ENCODE data around the gene TNFSF8. TPM values are rescaled to one million over a fixed set of nuclear protein-coding genes. Genes with fewer than 3 reads are reported as not detected.
A peak's percentile ranks its signal among the peaks of the same experiment; 100 is the strongest.

The TNFSF8 gene
- total RNA-seq, 2 experiments from 2014 or later, result 70.9 to 71.6 TPM

GRCh38 chr9:114887963-114888362 is 42.4 kb downstream of the TNFSF8 start:
- H3K4me1 ChIP-seq (ENCODE audit: insufficient read depth, low read length), result peaks cover 19% of the 10 kb centered on the region
- ATAC-seq (ENCODE audit: poor library complexity) (no peak), DNase-seq (no peak)
- no peaks in the 10 kb centered on the region for H3K27me3 Mint-ChIP-seq
- no peak overlapping the region for H3K4me3 Mint-ChIP-seq
- H3K27me3 ChIP-seq (ENCODE audit: control insufficient read depth in 1 of 2, insufficient read depth in 2 of 2, low read length in 2 of 2), result no peaks in the 10 kb centered on the region
- H3K9me3 Mint-ChIP-seq, result peaks cover 2% of the 10 kb centered on the region
- H3K27ac Mint-ChIP-seq, result no peak overlapping the region
- CTCF ChIA-PET, result interaction anchor here (1.4 kb wide), 1 partner anchor 12 kb away, joined by 3 read pairs; no protein-coding TSS in a partner anchor
- H3K4me3 ChIP-seq (ENCODE audit: low read length), result no peak overlapping the region
- peaks cover 5% of the 10 kb centered on the region for H3K36me3 Mint-ChIP-seq (ENCODE audit: low read depth)
- POLR2A ChIA-PET, result interaction anchor here (1.1 to 4.6 kb wide), 4 partner anchors 12 to 42 kb away, joined by 3 to 34 read pairs (median 8); partner anchors contain the start of gene TNFSF8
- TF ChIP-seq CTCF (IDR thresholded peaks at IDR 0.05), result no peak
- H3K36me3 ChIP-seq (ENCODE audit: insufficient read depth, low read length), result no peaks in the 10 kb centered on the region
- H3K4me1 Mint-ChIP-seq (ENCODE audit: low read depth), result peaks cover 48% of the 10 kb centered on the region
- intact Hi-C loops (cut with DNase I, micrococcal nuclease), result no loop called here
- no peak overlapping the region for H3K27ac ChIP-seq (ENCODE audit: low read depth in 1 of 2, low read length in 2 of 2)
- H3K9me3 ChIP-seq (ENCODE audit: control insufficient read depth in 1 of 2, insufficient read depth in 1 of 2, low read length in 2 of 2), result peaks cover 4 to 8% of the 10 kb centered on the region in 2 experiments

GRCh38 chr9:114884787-114885452 is 45.5 kb downstream of the TNFSF8 start:
- Mint-ChIP-seq H3K27ac (no peak overlapping the region), H3K27me3 (no peaks in the 10 kb centered on the region), H3K9me3 (peaks cover 2% of the 10 kb centered on the region), H3K4me1 (ENCODE audit: low read depth) (peaks cover 33% of the 10 kb centered on the region), H3K4me3 (no peak overlapping the region), H3K36me3 (ENCODE audit: low read depth) (no peaks in the 10 kb centered on the region)
- DNase-seq (no peak), ATAC-seq (ENCODE audit: poor library complexity) (no peak)
- H3K4me3 ChIP-seq (ENCODE audit: low read length), result no peak overlapping the region
- H3K4me1 ChIP-seq (ENCODE audit: insufficient read depth, low read length), result peaks cover 16% of the 10 kb centered on the region
- intact Hi-C loops (cut with DNase I, micrococcal nuclease), result no loop called here
- H3K36me3 ChIP-seq (ENCODE audit: insufficient read depth, low read length), result no peaks in the 10 kb centered on the region
- no peak for TF ChIP-seq CTCF (IDR thresholded peaks at IDR 0.05)
- POLR2A ChIA-PET, result no interaction called here
- no peak overlapping the region for H3K27ac ChIP-seq (ENCODE audit: low read depth in 1 of 2, low read length in 2 of 2)
- peaks cover 7 to 8% of the 10 kb centered on the region in 2 experiments for H3K9me3 ChIP-seq (ENCODE audit: control insufficient read depth in 1 of 2, insufficient read depth in 1 of 2, low read length in 2 of 2)
- CTCF ChIA-PET, result no interaction called here
- no peaks in the 10 kb centered on the region for H3K27me3 ChIP-seq (ENCODE audit: control insufficient read depth in 1 of 2, insufficient read depth in 2 of 2, low read length in 2 of 2)

- CTCF ChIA-PET, result no interaction called here
- H3K4me1 Mint-ChIP-seq (ENCODE audit: low read depth), result peaks cover 21% of the 10 kb centered on the region
These were observed 46.7 kb downstream of the TNFSF8 start for GRCh38 chr9:114883709-114884108.

More at GRCh38 chr9:114883709-114884108, 46.7 kb downstream of the TNFSF8 start:
- Histone ChIP-seq H3K9me3 (ENCODE audit: control insufficient read depth in 1 of 2, insufficient read depth in 1 of 2, low read length in 2 of 2) (peaks cover 8% of the 10 kb centered on the region in 2 experiments), H3K27me3 (ENCODE audit: control insufficient read depth in 1 of 2, insufficient read depth in 2 of 2, low read length in 2 of 2) (no peaks in the 10 kb centered on the region), H3K4me3 (ENCODE audit: low read length) (no peak overlapping the region), H3K4me1 (ENCODE audit: insufficient read depth, low read length) (peaks cover 3% of the 10 kb centered on the region), H3K27ac (ENCODE audit: low read depth in 1 of 2, low read length in 2 of 2) (no peak overlapping the region), H3K36me3 (ENCODE audit: insufficient read depth, low read length) (no peaks in the 10 kb centered on the region)
- H3K4me3 Mint-ChIP-seq, result no peak overlapping the region
- H3K27me3 Mint-ChIP-seq, result no peaks in the 10 kb centered on the region
- DNase-seq (peak in 2 of 14 experiments; percentile 32 to 44), ATAC-seq (ENCODE audit: poor library complexity) (no peak)
- no peak for TF ChIP-seq CTCF (IDR thresholded peaks at IDR 0.05)
- POLR2A ChIA-PET, result no interaction called here
- no peaks in the 10 kb centered on the region for H3K36me3 Mint-ChIP-seq (ENCODE audit: low read depth)
- H3K27ac Mint-ChIP-seq, result no peak overlapping the region
- H3K9me3 Mint-ChIP-seq, result peaks cover 2% of the 10 kb centered on the region
- intact Hi-C loops (cut with DNase I, micrococcal nuclease), result no loop called here

All from CD4-positive, alpha-beta T cell (primary cell).